ENCODE measurements around the gene TSHZ2. TPM values are rescaled to one million over a fixed set of nuclear protein-coding genes. Genes with fewer than 3 reads are reported as not detected.

The TSHZ2 gene
- total and polyA plus RNA-seq, 9 of the 15 experiments (the other 6 are each of a cell fraction or from before 2014, with no cell fraction given): 0.03 to 0.20 (median 0.05) TPM; not detected in 4

DNA sequence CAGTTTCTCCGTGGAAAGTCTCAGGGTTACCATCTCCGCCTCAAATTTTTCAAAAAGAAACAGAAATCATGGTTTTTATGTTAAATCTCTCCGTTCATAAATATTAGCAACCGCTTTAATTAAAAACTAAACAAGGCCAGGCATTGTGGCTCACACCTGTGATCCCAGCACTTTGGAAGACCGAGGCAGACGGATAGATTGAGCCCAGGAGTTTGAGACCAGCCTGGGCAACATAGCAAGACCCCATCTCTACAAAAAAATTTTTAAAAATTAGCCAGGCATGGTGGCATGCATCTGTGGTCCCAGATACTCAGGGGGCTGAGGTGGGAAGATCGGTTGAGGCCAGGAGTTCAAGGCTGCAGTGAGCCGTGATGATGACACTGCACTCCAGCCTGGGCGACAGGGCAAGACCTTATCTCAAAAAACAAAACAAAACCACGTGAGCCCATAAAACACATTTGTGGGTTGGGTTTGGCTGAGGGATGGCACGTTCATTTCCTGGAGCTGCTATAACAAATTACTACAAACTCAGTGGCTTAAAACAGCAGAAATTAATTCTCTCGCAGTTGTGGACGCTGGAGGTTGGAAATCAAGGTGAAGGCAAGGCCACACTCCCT, 398.3 kb downstream of the TSHZ2 start (continued):
- TF ChIP-seq, protein P1, sequence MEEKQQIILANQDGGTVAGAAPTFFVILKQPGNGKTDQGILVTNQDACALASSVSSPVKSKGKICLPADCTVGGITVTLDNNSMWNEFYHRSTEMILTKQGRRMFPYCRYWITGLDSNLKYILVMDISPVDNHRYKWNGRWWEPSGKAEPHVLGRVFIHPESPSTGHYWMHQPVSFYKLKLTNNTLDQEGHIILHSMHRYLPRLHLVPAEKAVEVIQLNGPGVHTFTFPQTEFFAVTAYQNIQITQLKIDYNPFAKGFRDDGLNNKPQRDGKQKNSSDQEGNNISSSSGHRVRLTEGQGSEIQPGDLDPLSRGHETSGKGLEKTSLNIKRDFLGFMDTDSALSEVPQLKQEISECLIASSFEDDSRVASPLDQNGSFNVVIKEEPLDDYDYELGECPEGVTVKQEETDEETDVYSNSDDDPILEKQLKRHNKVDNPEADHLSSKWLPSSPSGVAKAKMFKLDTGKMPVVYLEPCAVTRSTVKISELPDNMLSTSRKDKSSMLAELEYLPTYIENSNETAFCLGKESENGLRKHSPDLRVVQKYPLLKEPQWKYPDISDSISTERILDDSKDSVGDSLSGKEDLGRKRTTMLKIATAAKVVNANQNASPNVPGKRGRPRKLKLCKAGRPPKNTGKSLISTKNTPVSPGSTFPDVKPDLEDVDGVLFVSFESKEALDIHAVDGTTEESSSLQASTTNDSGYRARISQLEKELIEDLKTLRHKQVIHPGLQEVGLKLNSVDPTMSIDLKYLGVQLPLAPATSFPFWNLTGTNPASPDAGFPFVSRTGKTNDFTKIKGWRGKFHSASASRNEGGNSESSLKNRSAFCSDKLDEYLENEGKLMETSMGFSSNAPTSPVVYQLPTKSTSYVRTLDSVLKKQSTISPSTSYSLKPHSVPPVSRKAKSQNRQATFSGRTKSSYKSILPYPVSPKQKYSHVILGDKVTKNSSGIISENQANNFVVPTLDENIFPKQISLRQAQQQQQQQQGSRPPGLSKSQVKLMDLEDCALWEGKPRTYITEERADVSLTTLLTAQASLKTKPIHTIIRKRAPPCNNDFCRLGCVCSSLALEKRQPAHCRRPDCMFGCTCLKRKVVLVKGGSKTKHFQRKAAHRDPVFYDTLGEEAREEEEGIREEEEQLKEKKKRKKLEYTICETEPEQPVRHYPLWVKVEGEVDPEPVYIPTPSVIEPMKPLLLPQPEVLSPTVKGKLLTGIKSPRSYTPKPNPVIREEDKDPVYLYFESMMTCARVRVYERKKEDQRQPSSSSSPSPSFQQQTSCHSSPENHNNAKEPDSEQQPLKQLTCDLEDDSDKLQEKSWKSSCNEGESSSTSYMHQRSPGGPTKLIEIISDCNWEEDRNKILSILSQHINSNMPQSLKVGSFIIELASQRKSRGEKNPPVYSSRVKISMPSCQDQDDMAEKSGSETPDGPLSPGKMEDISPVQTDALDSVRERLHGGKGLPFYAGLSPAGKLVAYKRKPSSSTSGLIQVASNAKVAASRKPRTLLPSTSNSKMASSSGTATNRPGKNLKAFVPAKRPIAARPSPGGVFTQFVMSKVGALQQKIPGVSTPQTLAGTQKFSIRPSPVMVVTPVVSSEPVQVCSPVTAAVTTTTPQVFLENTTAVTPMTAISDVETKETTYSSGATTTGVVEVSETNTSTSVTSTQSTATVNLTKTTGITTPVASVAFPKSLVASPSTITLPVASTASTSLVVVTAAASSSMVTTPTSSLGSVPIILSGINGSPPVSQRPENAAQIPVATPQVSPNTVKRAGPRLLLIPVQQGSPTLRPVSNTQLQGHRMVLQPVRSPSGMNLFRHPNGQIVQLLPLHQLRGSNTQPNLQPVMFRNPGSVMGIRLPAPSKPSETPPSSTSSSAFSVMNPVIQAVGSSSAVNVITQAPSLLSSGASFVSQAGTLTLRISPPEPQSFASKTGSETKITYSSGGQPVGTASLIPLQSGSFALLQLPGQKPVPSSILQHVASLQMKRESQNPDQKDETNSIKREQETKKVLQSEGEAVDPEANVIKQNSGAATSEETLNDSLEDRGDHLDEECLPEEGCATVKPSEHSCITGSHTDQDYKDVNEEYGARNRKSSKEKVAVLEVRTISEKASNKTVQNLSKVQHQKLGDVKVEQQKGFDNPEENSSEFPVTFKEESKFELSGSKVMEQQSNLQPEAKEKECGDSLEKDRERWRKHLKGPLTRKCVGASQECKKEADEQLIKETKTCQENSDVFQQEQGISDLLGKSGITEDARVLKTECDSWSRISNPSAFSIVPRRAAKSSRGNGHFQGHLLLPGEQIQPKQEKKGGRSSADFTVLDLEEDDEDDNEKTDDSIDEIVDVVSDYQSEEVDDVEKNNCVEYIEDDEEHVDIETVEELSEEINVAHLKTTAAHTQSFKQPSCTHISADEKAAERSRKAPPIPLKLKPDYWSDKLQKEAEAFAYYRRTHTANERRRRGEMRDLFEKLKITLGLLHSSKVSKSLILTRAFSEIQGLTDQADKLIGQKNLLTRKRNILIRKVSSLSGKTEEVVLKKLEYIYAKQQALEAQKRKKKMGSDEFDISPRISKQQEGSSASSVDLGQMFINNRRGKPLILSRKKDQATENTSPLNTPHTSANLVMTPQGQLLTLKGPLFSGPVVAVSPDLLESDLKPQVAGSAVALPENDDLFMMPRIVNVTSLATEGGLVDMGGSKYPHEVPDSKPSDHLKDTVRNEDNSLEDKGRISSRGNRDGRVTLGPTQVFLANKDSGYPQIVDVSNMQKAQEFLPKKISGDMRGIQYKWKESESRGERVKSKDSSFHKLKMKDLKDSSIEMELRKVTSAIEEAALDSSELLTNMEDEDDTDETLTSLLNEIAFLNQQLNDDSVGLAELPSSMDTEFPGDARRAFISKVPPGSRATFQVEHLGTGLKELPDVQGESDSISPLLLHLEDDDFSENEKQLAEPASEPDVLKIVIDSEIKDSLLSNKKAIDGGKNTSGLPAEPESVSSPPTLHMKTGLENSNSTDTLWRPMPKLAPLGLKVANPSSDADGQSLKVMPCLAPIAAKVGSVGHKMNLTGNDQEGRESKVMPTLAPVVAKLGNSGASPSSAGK (IDR thresholded peaks at IDR 0.05): no peak
- TF ChIP-seq TBP (optimal IDR thresholded peaks at IDR 0.05; ENCODE audit: low read depth, low read length) (no peak), FOXP1 (CRISPR knock-in tag; IDR thresholded peaks at IDR 0.05) (no peak), EHMT2 (IDR thresholded peaks at IDR 0.05) (no peak), ELF1 (tag; IDR thresholded peaks at IDR 0.05) (no peak), MYC (IDR thresholded peaks at IDR 0.05; ENCODE audit: low read depth, low read length) (no peak), MYC (CRISPR knock-in tag; IDR thresholded peaks at IDR 0.05; ENCODE audit: borderline replicate concordance, low read depth) (no peak), BHLHE40 (IDR thresholded peaks at IDR 0.05; ENCODE audit: low read length) (peak; percentile 69), MEIS2 (IDR thresholded peaks at IDR 0.05; ENCODE audit: partially characterized antibody) (peak; percentile 15), POLR2G (IDR thresholded peaks at IDR 0.05; ENCODE audit: low read depth, low read length) (no peak), NFE2 (IDR thresholded peaks at IDR 0.05; ENCODE audit: low read depth) (peak; percentile 56; the same call in 1 of the 2 replicates), MXI1 (IDR thresholded peaks at IDR 0.05; ENCODE audit: low read depth, low read length) (no peak), KDM2B (CRISPR knock-in tag; IDR thresholded peaks at IDR 0.05) (no peak), MECOM (CRISPR knock-in tag; IDR thresholded peaks at IDR 0.05) (no peak)
- TF ChIP-seq, protein P2, sequence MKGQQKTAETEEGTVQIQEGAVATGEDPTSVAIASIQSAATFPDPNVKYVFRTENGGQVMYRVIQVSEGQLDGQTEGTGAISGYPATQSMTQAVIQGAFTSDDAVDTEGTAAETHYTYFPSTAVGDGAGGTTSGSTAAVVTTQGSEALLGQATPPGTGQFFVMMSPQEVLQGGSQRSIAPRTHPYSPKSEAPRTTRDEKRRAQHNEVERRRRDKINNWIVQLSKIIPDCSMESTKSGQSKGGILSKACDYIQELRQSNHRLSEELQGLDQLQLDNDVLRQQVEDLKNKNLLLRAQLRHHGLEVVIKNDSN (CRISPR knock-in tag; IDR thresholded peaks at IDR 0.05): 0 out of 2 replicates have a peak, but pooled peaks have one; percentile 42
- TF ChIP-seq, protein P3, sequence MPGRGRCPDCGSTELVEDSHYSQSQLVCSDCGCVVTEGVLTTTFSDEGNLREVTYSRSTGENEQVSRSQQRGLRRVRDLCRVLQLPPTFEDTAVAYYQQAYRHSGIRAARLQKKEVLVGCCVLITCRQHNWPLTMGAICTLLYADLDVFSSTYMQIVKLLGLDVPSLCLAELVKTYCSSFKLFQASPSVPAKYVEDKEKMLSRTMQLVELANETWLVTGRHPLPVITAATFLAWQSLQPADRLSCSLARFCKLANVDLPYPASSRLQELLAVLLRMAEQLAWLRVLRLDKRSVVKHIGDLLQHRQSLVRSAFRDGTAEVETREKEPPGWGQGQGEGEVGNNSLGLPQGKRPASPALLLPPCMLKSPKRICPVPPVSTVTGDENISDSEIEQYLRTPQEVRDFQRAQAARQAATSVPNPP (IDR thresholded peaks at IDR 0.05; ENCODE audit: borderline replicate concordance, insufficient read depth, insufficient read length): no peak
